K562 (cell line): ENCODE results near the gene TSPAN12. TPM values are rescaled to one million over a fixed set of nuclear protein-coding genes. Genes with fewer than 3 reads are reported as not detected.

Experiments
- ARID3B ChIP-seq: fragments of 250-450 bp; sonication (Bioruptor Pico); IDR thresholded peaks from 2 replicates; pipeline ENCODE4 v1.4.0; 2020; ENCODE audit warnings: borderline replicate concordance
- HMGXB4 ChIP-seq: sonication (generic); formaldehyde crosslinking; IDR thresholded peaks from 2 replicates; pipeline ENCODE4 v1.8.1; 2023; ENCODE audit warnings: mild to moderate bottlenecking, missing genetic modification reagents
- PCBP1 ChIP-seq: fragments of 200-400 bp; formaldehyde crosslinking; IDR thresholded peaks from 2 replicates; pipeline ENCODE4 v1.6.1; 2018; ENCODE audit warnings: mild to moderate bottlenecking, low read depth, low read length; ENCODE audit not compliant: poor library complexity, severe bottlenecking
- PRPF4 ChIP-seq: fragments of 200-400 bp; formaldehyde crosslinking; IDR thresholded peaks from one replicate; pipeline ENCODE4 v1.6.1; 2017; ENCODE audit warnings: low read length, low read depth, mild to moderate bottlenecking; ENCODE audit not compliant: insufficient read depth, poor library complexity, severe bottlenecking
- RFX5 ChIP-seq: IDR thresholded peaks from 2 replicates; pipeline ENCODE4 v1.6.1; 2011; ENCODE audit warnings: low read depth, mild to moderate bottlenecking, improper control_type of control experiment, low read length
- ZNF3 ChIP-seq: fragments of 250-450 bp; sonication (Bioruptor Pico); IDR thresholded peaks from 2 replicates; pipeline ENCODE4 v1.5.0; 2021; ENCODE audit warnings: mild to moderate bottlenecking, moderate library complexity
- ZNF395 ChIP-seq: fragments of 200-800 bp; sonication (Bioruptor generic); IDR thresholded peaks from 2 replicates; pipeline ENCODE4 v1.6.1; 2017; ENCODE audit warnings: missing genetic modification characterization, missing compliant biosample characterization
- ZNF407 ChIP-seq: fragments of 450-650 bp; IDR thresholded peaks from 2 replicates; pipeline ENCODE4 v1.6.1; 2016; ENCODE audit warnings: low read depth
- ZNF75A ChIP-seq: fragments of 450-650 bp; formaldehyde crosslinking; IDR thresholded peaks from 2 replicates; pipeline ENCODE4 v1.4.0; 2020; ENCODE audit warnings: mild to moderate bottlenecking
- polyA plus RNA-seq, 8 experiments: library from polyadenylated mRNA; depleted of rRNA in 4 of 8; stranded (reverse) in 5 of 8; unstranded in 3 of 8; fragments of >200 nt; fragmentation: Nextera tagmentation in 2 of 8; fragmentation: Illumina TruSeq in 1 of 8; extraction: Ambion mirVana in 2 of 8; extraction: Trizol in 1 of 8; gene quantifications; 2 replicates each; pipeline versions ENCODE4 v1.2.1 to v1.2.3, GENCODE V29; 2011 to 2014; ENCODE audit warnings: inconsistent platforms in 1 of 8, missing spikeins in 1 of 8
- total RNA-seq, 7 experiments: library from RNA; depleted of rRNA in 6 of 7; stranded (reverse); fragments of >200 nt in 6 of 7; fragmentation: Illumina TruSeq in 2 of 7; extraction: Trizol in 2 of 7; gene quantifications; 2 replicates each; pipeline versions ENCODE4 v1.2.1 to v1.2.3, GENCODE V29; 2011 to 2021; ENCODE audit warnings: low replicate concordance in 1 of 7

TSPAN12 gene
- total and polyA plus RNA-seq, 9 of the 15 experiments (the other 6 are each of a cell fraction or from before 2014, with no cell fraction given): 0.13 to 1.7 (median 0.35) TPM; not detected in 1

- no peak for TF ChIP-seq ZNF407
- no peak for TF ChIP-seq ZNF395 (CRISPR knock-in tag)
- TF ChIP-seq PCBP1: no peak
- TF ChIP-seq ZNF3 (CRISPR knock-in tag): no peak
- TF ChIP-seq ARID3B (CRISPR knock-in tag): no peak
- TF ChIP-seq HMGXB4 (CRISPR knock-in tag): no peak
- TF ChIP-seq ZNF75A: no peak
- no peak for TF ChIP-seq PRPF4
- TF ChIP-seq RFX5: no peak
- TF ChIP-seq, all 486 proteins: peak for 0
These were observed 65.1 kb downstream of the TSPAN12 start (continued) for GRCh38 chr7:120792861-120793130.
